NAMALWA (cell line): ENCODE results near the gene DCST1.

Experiments
- DNase-seq: peaks from one replicate; pipeline ENCODE4 v3.0.0-alpha.2; 2015; ENCODE audit warnings: low spot score

The DCST1 gene

GRCh38 chr1:155075535-155075934 is 41.9 kb downstream of the DCST1 start:
- DNase-seq, result no peak

GRCh38 chr1:155076371-155076770 is 42.7 kb downstream of the DCST1 start:
- DNase-seq, result no peak

- DNase-seq, result no peak
Observed at GRCh38 chr1:155077346-155077745, 43.7 kb downstream of the DCST1 start.

GRCh38 chr1:155077758-155078445 is 44.3 kb downstream of the DCST1 start:
- DNase-seq, result no peak

GRCh38 chr1:155078469-155079209 is 45.0 kb downstream of the DCST1 start, which contains the start of gene EFNA3:
EFNA3 (plus strand) TSS chr1:155078837; CDS start chr1:155078942, 105 bp downstream.
- peak; percentile 69 for DNase-seq

- no peak for DNase-seq
Observed at GRCh38 chr1:155079210-155079486, 45.5 kb downstream of the DCST1 start.

GRCh38 chr1:155079487-155080311 is 46.1 kb downstream of the DCST1 start:
- DNase-seq, result peak; percentile 57

GRCh38 chr1:155080312-155081228 is 46.9 kb downstream of the DCST1 start:
- peak; percentile 74 for DNase-seq

- no peak for DNase-seq
Observed at GRCh38 chr1:155081472-155082300, 48.1 kb downstream of the DCST1 start.

- DNase-seq, result peak; percentile 47
Observed at GRCh38 chr1:155082301-155083051, 48.9 kb downstream of the DCST1 start.

- no peak for DNase-seq
Observed at GRCh38 chr1:155083052-155083541, 49.5 kb downstream of the DCST1 start.

GRCh38 chr1:155083865-155084721 is 50.5 kb downstream of the DCST1 start:
- peak; percentile 81 for DNase-seq

- DNase-seq, result peak; percentile 98
Observed at GRCh38 chr1:155084722-155085503, 51.3 kb downstream of the DCST1 start.

- peak; percentile 84 for DNase-seq
Observed at GRCh38 chr1:155085504-155086127, 52.0 kb downstream of the DCST1 start.

GRCh38 chr1:155086128-155086741 is 52.6 kb downstream of the DCST1 start:
- peak; percentile 90 for DNase-seq

- DNase-seq, result peak; percentile 32
Observed at GRCh38 chr1:155086856-155087535, 53.4 kb downstream of the DCST1 start.
